CD4-positive, alpha-beta T cell treated with Interleukin-12 subunit alpha and Interleukin-12 subunit beta, for 1 hour (primary cell): Measurements from ENCODE around the gene SFXN3.
"Not testable (repeated sequence)": the region's sequence is repeated elsewhere in the genome, so short reads cannot be mapped to it uniquely, and the experiment has no call there.

ENCODE experiments used
- DNase-seq: peaks from one replicate; pipeline ENCODE4 v3.0.0-alpha.2; 2020

The SFXN3 gene

GRCh38 chr10:101016814-101017213, 14.2 kb upstream of the SFXN3 start:
- DNase-seq: no peak

- no peak for DNase-seq
Observed at GRCh38 chr10:101018118-101018599, 12.9 kb upstream of the SFXN3 start.

- peak; percentile 71 for DNase-seq
Observed at GRCh38 chr10:101018600-101019439, 12.2 kb upstream of the SFXN3 start.

- DNase-seq: no peak
Observed at GRCh38 chr10:101019440-101019703, 11.7 kb upstream of the SFXN3 start.

- no peak for DNase-seq
Observed at GRCh38 chr10:101020427-101021075, 10.5 kb upstream of the SFXN3 start.

GRCh38 chr10:101021239-101021638, 9.8 kb upstream of the SFXN3 start:
- no peak for DNase-seq

GRCh38 chr10:101021692-101022251, 9.3 kb upstream of the SFXN3 start:
- DNase-seq: no peak

GRCh38 chr10:101022967-101023705, 7.9 kb upstream of the SFXN3 start:
- DNase-seq: no peak

- DNase-seq: no peak
Observed at GRCh38 chr10:101027106-101027720, 3.8 kb upstream of the SFXN3 start.

- DNase-seq: no peak
Observed at GRCh38 chr10:101028446-101029337, 2.3 kb upstream of the SFXN3 start.

- DNase-seq: no peak
Observed at GRCh38 chr10:101029520-101030295, 1.3 kb upstream of the SFXN3 start.

GRCh38 chr10:101030496-101031127, 422 bp upstream of the SFXN3 start:
- DNase-seq: no peak

GRCh38 chr10:101031796-101032636, 982 bp downstream of the SFXN3 start:
- peak; percentile 84 for DNase-seq

- DNase-seq: peak; percentile 54
Observed at GRCh38 chr10:101032637-101033224, 1.7 kb downstream of the SFXN3 start.

GRCh38 chr10:101033276-101033675, 2.2 kb downstream of the SFXN3 start:
- DNase-seq: no peak

GRCh38 chr10:101034404-101034803, 3.4 kb downstream of the SFXN3 start:
- DNase-seq: not testable (repeated sequence)

- DNase-seq: no peak
Observed at GRCh38 chr10:101035314-101035713, 4.3 kb downstream of the SFXN3 start.

GRCh38 chr10:101035916-101036702, 5.1 kb downstream of the SFXN3 start:
- no peak for DNase-seq
